CD4-positive, alpha-beta T cell (primary cell): ENCODE data around the gene ZNF488. TPM values are rescaled to one million over a fixed set of nuclear protein-coding genes. Genes with fewer than 3 reads are reported as not detected.

Source experiments
- ATAC-seq: fragments of 200-7000 bp; cut with Tn5 transposase; one replicate; pipeline ENCODE4 v1.10.0; 2022; ENCODE audit warnings: mild to moderate bottlenecking; ENCODE audit not compliant: poor library complexity
- CTCF ChIA-PET: fragments of 350-600 bp; sonication (Branson Sonifier 250); formaldehyde crosslinking; loops from one replicate; lab custom pipeline; 2021; ENCODE audit warnings: antibody characterized with exemption, inconsistent platforms; lab: Charles Lee
- POLR2A ChIA-PET: fragments of 350-600 bp; sonication (Branson Sonifier 250); formaldehyde crosslinking; loops from one replicate; lab custom pipeline; 2021; ENCODE audit warnings: antibody characterized with exemption, inconsistent platforms; lab: Charles Lee
- DNase-seq, 14 experiments: peaks; one replicate each; pipeline ENCODE4 v3.0.0-alpha.2; 2013 to 2020; ENCODE audit warnings: mixed read lengths in 2 of 14
- H3K27ac ChIP-seq, 2 donors: one replicate each; pipeline versions ENCODE4 v1.5.1 to v1.7.0; 2013; ENCODE audit warnings: low read length in 2 of 2, low read depth in 1 of 2, mild to moderate bottlenecking in 1 of 2
- H3K27me3 ChIP-seq, 2 experiments: 1 replicate in 1 of 2; 2 replicates in 1 of 2; pipeline versions ENCODE4 v1.6.1 to v1.7.0; 2013; ENCODE audit warnings: low read length in 2 of 2, control low read depth in 1 of 2, mild to moderate bottlenecking in 1 of 2, moderate library complexity in 1 of 2; ENCODE audit not compliant: insufficient read depth in 2 of 2, control insufficient read depth in 1 of 2
- H3K36me3 ChIP-seq: one replicate; pipeline ENCODE4 v1.6.1; 2013; ENCODE audit warnings: low read length, control low read depth; ENCODE audit not compliant: insufficient read depth
- H3K4me1 ChIP-seq: one replicate; pipeline ENCODE4 v1.6.1; 2013; ENCODE audit warnings: low read length, control low read depth; ENCODE audit not compliant: insufficient read depth
- H3K4me3 ChIP-seq: one replicate; pipeline ENCODE4 v1.5.1; 2013; ENCODE audit warnings: mild to moderate bottlenecking, low read length, moderate library complexity
- H3K9me3 ChIP-seq, 2 experiments: 1 replicate in 1 of 2; 2 replicates in 1 of 2; pipeline versions ENCODE4 v1.6.1 to v1.7.0; 2013; ENCODE audit warnings: low read length in 2 of 2, mild to moderate bottlenecking in 2 of 2, control low read depth in 1 of 2, moderate library complexity in 1 of 2; ENCODE audit not compliant: control insufficient read depth in 1 of 2, insufficient read depth in 1 of 2
- H3K27ac Mint-ChIP-seq: one replicate; pipeline ENCODE4 v1.8.0; 2020; ENCODE audit warnings: mixed read lengths
- H3K27me3 Mint-ChIP-seq: one replicate; pipeline ENCODE4 v1.8.0; 2021; ENCODE audit warnings: mixed read lengths
- H3K36me3 Mint-ChIP-seq: one replicate; pipeline ENCODE4 v1.8.0; 2021; ENCODE audit warnings: low read depth, mixed read lengths
- H3K4me1 Mint-ChIP-seq: one replicate; pipeline ENCODE4 v1.8.0; 2021; ENCODE audit warnings: low read depth, mixed read lengths
- H3K4me3 Mint-ChIP-seq: one replicate; pipeline ENCODE4 v1.8.0; 2020; ENCODE audit warnings: mild to moderate bottlenecking, mixed read lengths
- H3K9me3 Mint-ChIP-seq: one replicate; pipeline ENCODE4 v1.8.0; 2020; ENCODE audit warnings: mixed read lengths
- intact Hi-C, 2 experiments: fragments of 100-400 bp; cut with DNase I in 1 of 2; cut with micrococcal nuclease in 1 of 2; formaldehyde crosslinking; loops; one replicate each; pipeline versions ENCODE4 v1.15.1 to v1.9.0; 2023 to 2025; cut with DNase I, micrococcal nuclease
- total RNA-seq, 174 experiments: library from RNA in 2 of 174; stranded (reverse) in 2 of 174; gene quantifications; one replicate each; pipeline ENCODE4 v1.2.3 and lab custom pipeline; 2021 to 2026
- TF ChIP-seq, protein P1 (sequence below): fragments of 200-600 bp; IDR thresholded peaks from one replicate; pipeline ENCODE4 v1.8.0; 2022; ENCODE audit warnings: antibody characterized with exemption, mild to moderate bottlenecking

ZNF488 gene
- total RNA-seq, 2 experiments from 2014 or later, result not detected

DNA sequence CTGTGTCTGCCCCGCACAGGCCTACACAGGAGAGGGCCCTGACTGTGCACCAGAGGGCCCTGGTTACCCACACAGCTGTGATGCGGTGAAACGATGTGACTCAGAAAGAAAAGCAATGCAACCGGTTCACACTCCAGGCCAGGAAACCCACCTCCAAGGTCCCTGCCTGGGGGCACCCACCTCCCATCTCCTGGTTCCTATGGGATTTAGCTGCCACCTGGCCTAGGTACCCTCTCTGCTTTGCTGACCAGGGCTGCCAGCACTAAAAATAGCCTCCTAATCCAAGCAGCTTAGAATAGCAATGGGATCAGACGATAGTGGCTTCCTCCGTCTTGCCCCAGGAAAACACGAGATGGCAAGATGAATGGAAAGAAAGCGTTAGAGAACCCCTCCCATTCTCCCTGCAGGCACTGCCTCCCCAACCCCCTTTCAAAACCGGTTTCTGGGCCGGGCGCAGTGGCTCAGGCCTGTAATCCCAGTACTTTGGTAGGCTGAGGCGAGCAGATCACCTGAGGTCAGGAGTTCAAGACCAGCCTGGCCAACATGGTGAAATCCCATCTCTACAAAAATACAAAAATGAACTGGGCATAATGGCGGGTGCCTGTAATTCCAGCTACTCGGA is 23.6 kb downstream of the ZNF488 start:
- Mint-ChIP-seq H3K27me3 (no peaks in the 10 kb centered on the region), H3K4me3 (no peak overlapping the region), H3K9me3 (no peaks in the 10 kb centered on the region), H3K4me1 (no peaks in the 10 kb centered on the region), H3K36me3 (no peaks in the 10 kb centered on the region), H3K27ac (no peak overlapping the region)
- intact Hi-C loops, result no loop called here
- no peaks in the 10 kb centered on the region for H3K27me3 ChIP-seq
- H3K27ac ChIP-seq, result no peak overlapping the region
- POLR2A ChIA-PET, result no interaction called here
- TF ChIP-seq, protein P1, sequence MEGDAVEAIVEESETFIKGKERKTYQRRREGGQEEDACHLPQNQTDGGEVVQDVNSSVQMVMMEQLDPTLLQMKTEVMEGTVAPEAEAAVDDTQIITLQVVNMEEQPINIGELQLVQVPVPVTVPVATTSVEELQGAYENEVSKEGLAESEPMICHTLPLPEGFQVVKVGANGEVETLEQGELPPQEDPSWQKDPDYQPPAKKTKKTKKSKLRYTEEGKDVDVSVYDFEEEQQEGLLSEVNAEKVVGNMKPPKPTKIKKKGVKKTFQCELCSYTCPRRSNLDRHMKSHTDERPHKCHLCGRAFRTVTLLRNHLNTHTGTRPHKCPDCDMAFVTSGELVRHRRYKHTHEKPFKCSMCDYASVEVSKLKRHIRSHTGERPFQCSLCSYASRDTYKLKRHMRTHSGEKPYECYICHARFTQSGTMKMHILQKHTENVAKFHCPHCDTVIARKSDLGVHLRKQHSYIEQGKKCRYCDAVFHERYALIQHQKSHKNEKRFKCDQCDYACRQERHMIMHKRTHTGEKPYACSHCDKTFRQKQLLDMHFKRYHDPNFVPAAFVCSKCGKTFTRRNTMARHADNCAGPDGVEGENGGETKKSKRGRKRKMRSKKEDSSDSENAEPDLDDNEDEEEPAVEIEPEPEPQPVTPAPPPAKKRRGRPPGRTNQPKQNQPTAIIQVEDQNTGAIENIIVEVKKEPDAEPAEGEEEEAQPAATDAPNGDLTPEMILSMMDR, result no peak
- no peaks in the 10 kb centered on the region for H3K4me1 ChIP-seq
- H3K4me3 ChIP-seq, result no peak overlapping the region
- DNase-seq (peak in 1 of 14 experiments; percentile 10), ATAC-seq (no peak)
- CTCF ChIA-PET, result no interaction called here
- no peaks in the 10 kb centered on the region for H3K9me3 ChIP-seq
- no peaks in the 10 kb centered on the region for H3K36me3 ChIP-seq

GRCh38 chr10:47359626-47360418 is 24.3 kb downstream of the ZNF488 start:
- no peaks in the 10 kb centered on the region for H3K4me1 ChIP-seq
- intact Hi-C loops, result no loop called here
- Mint-ChIP-seq H3K9me3 (no peaks in the 10 kb centered on the region), H3K4me3 (no peak overlapping the region), H3K36me3 (no peaks in the 10 kb centered on the region), H3K4me1 (no peaks in the 10 kb centered on the region), H3K27ac (no peak overlapping the region), H3K27me3 (no peaks in the 10 kb centered on the region)
- no peak for DNase-seq
- ATAC-seq, result no peak
- no peak overlapping the region for H3K27ac ChIP-seq
- H3K9me3 ChIP-seq, result no peaks in the 10 kb centered on the region
- no peaks in the 10 kb centered on the region for H3K36me3 ChIP-seq
- TF ChIP-seq, protein P1, result no peak
- no peaks in the 10 kb centered on the region for H3K27me3 ChIP-seq
- no peak overlapping the region for H3K4me3 ChIP-seq
- ChIA-PET POLR2A (no interaction called here), CTCF (no interaction called here)

DNA sequence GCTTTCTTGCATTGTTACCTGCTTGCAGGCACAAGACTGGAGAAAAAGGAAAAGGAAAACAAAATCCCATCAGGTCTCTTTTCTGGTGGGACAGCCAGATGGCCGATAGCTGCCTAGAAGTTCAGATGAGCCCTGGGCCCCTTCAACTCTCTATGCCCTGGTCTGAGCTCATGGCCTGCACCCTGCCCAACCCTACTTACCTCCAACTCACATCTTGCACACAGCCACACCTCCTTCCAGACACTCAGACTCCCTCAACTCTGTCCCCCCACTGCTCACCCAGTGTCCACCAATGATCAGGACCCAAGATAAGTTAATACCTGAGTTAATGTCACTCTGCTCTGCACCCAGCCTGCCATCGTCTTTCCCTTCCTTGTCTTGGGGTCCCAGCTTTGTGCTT is 25.0 kb downstream of the ZNF488 start:
- H3K27me3 ChIP-seq, result no peaks in the 10 kb centered on the region
- no peak overlapping the region for H3K4me3 Mint-ChIP-seq
- ATAC-seq (no peak), DNase-seq (peak in 1 of 14 experiments; percentile 4)
- no peaks in the 10 kb centered on the region for H3K4me1 ChIP-seq
- H3K9me3 ChIP-seq, result no peaks in the 10 kb centered on the region
- no peak overlapping the region for H3K4me3 ChIP-seq
- no peaks in the 10 kb centered on the region for H3K36me3 Mint-ChIP-seq
- ChIA-PET CTCF (no interaction called here), POLR2A (no interaction called here)
- H3K27ac Mint-ChIP-seq, result no peak overlapping the region
- H3K27ac ChIP-seq, result no peak overlapping the region
- no peaks in the 10 kb centered on the region for H3K27me3 Mint-ChIP-seq
- H3K9me3 Mint-ChIP-seq, result no peaks in the 10 kb centered on the region
- intact Hi-C loops, result no loop called here
- H3K36me3 ChIP-seq, result no peaks in the 10 kb centered on the region
- no peaks in the 10 kb centered on the region for H3K4me1 Mint-ChIP-seq
- TF ChIP-seq, protein P1, result no peak
